T-helper 9 cell (primary cell): ENCODE data around the gene PICALM.
"Not testable (repeated sequence)": the region's sequence is repeated elsewhere in the genome, so short reads cannot be mapped to it uniquely, and the experiment has no call there.

Source experiments
- DNase-seq: peaks from one replicate; pipeline ENCODE4 v3.0.0-alpha.2; 2020
- total RNA-seq, 2 donors: gene quantifications; one replicate each; lab custom pipeline; 2026; lab: John Stamatoyannopoulos, UW

Gene PICALM
- total RNA-seq: 148 to 187 reads per million in 2 donors

GRCh38 chr11:86068951-86069407 lies at the start of gene PICALM:
TSS of gene PICALM (minus strand) at chr11:86069084. CDS start at chr11:86068780, 304 bp downstream.
- peak; percentile 96 for DNase-seq

- no peak for DNase-seq
Measured at GRCh38 chr11:86118253-86118652, 49.4 kb upstream of the PICALM start.

GRCh38 chr11:86117712-86118063 lies 48.8 kb upstream of the PICALM start:
- DNase-seq: no peak

GRCh38 chr11:86117001-86117711 lies 48.3 kb upstream of the PICALM start:
- no peak for DNase-seq

GRCh38 chr11:86116386-86116726 lies 47.5 kb upstream of the PICALM start:
- DNase-seq: no peak

GRCh38 chr11:86115542-86116385 lies 46.9 kb upstream of the PICALM start:
- DNase-seq: no peak

GRCh38 chr11:86108890-86109638 lies 40.2 kb upstream of the PICALM start:
- no peak for DNase-seq

- no peak for DNase-seq
Measured at GRCh38 chr11:86108191-86108590, 39.3 kb upstream of the PICALM start.

- no peak for DNase-seq
Measured at GRCh38 chr11:86106916-86107315, 38.0 kb upstream of the PICALM start.

GRCh38 chr11:86106031-86106430 lies 37.1 kb upstream of the PICALM start:
- not testable (repeated sequence) for DNase-seq

- not testable (repeated sequence) for DNase-seq
Measured at GRCh38 chr11:86105601-86106000, 36.7 kb upstream of the PICALM start.

GRCh38 chr11:86103808-86104207 lies 34.9 kb upstream of the PICALM start:
- no peak for DNase-seq

- DNase-seq: no peak
Measured at GRCh38 chr11:86101941-86102407, 33.1 kb upstream of the PICALM start.

GRCh38 chr11:86101493-86101892 lies 32.6 kb upstream of the PICALM start:
- DNase-seq: no peak

- DNase-seq: no peak
Measured at GRCh38 chr11:86099874-86100273, 31.0 kb upstream of the PICALM start.

- DNase-seq: no peak
Measured at GRCh38 chr11:86097980-86098379, 29.1 kb upstream of the PICALM start.

- DNase-seq: no peak
Measured at GRCh38 chr11:86091566-86091965, 22.7 kb upstream of the PICALM start.

- DNase-seq: no peak
Measured at GRCh38 chr11:86091086-86091485, 22.2 kb upstream of the PICALM start.

- no peak for DNase-seq
Measured at GRCh38 chr11:86089659-86090058, 20.8 kb upstream of the PICALM start.

GRCh38 chr11:86087688-86088087 lies 18.8 kb upstream of the PICALM start:
- DNase-seq: not testable (repeated sequence)

GRCh38 chr11:86087256-86087655 lies 18.4 kb upstream of the PICALM start:
- no peak for DNase-seq

GRCh38 chr11:86081455-86081854 lies 12.6 kb upstream of the PICALM start:
- no peak for DNase-seq

- no peak for DNase-seq
Measured at GRCh38 chr11:86079421-86079820, 10.5 kb upstream of the PICALM start.
